GM19240 (cell line): ENCODE measurements around the gene RHBDD2.
A peak's percentile ranks its signal among the peaks of the same experiment; 100 is the strongest.
"Not testable (repeated sequence)": the region's sequence is repeated elsewhere in the genome, so short reads cannot be mapped to it uniquely, and the experiment has no call there.

Experiments
- DNase-seq: peaks from one replicate; pipeline ENCODE4 v3.0.0; 2011; ENCODE audit warnings: low spot score; ENCODE audit not compliant: insufficient read length

Gene RHBDD2

GRCh38 chr7:75878769-75879611, at the start of gene RHBDD2:
RHBDD2 (plus strand) TSS chr7:75879034; CDS start chr7:75879083, 49 bp downstream.
- DNase-seq: peak; percentile 98

GRCh38 chr7:75829656-75830055, 49.2 kb upstream of the RHBDD2 start:
- DNase-seq: not testable (repeated sequence)

- no peak for DNase-seq
Observed at GRCh38 chr7:75830978-75831377, 47.9 kb upstream of the RHBDD2 start.

GRCh38 chr7:75833662-75834061, 45.2 kb upstream of the RHBDD2 start:
- DNase-seq: not testable (repeated sequence)

- DNase-seq: no peak
Observed at GRCh38 chr7:75835688-75836285, 43.0 kb upstream of the RHBDD2 start.

- DNase-seq: no peak
Observed at GRCh38 chr7:75836798-75837197, 42.0 kb upstream of the RHBDD2 start.

GRCh38 chr7:75838281-75838930, 40.4 kb upstream of the RHBDD2 start:
- not testable (repeated sequence) for DNase-seq

- no peak for DNase-seq
Observed at GRCh38 chr7:75840029-75840428, 38.8 kb upstream of the RHBDD2 start.

GRCh38 chr7:75842836-75843446, 35.9 kb upstream of the RHBDD2 start:
- peak; percentile 37 for DNase-seq

- no peak for DNase-seq
Observed at GRCh38 chr7:75843613-75844116, 35.2 kb upstream of the RHBDD2 start.

- DNase-seq: no peak
Observed at GRCh38 chr7:75844158-75844557, 34.7 kb upstream of the RHBDD2 start.

GRCh38 chr7:75845132-75845531, 33.7 kb upstream of the RHBDD2 start:
- DNase-seq: not testable (repeated sequence)

- no peak for DNase-seq
Observed at GRCh38 chr7:75847707-75848106, 31.1 kb upstream of the RHBDD2 start.

GRCh38 chr7:75849573-75849972, 29.3 kb upstream of the RHBDD2 start:
- DNase-seq: no peak

GRCh38 chr7:75850235-75850634, 28.6 kb upstream of the RHBDD2 start:
- DNase-seq: no peak

- no peak for DNase-seq
Observed at GRCh38 chr7:75854233-75854632, 24.6 kb upstream of the RHBDD2 start.

- not testable (repeated sequence) for DNase-seq
Observed at GRCh38 chr7:75854813-75855345, 24.0 kb upstream of the RHBDD2 start.

GRCh38 chr7:75856536-75856935, 22.3 kb upstream of the RHBDD2 start:
- DNase-seq: no peak

GRCh38 chr7:75858410-75858809, 20.4 kb upstream of the RHBDD2 start:
- no peak for DNase-seq

- DNase-seq: no peak
Observed at GRCh38 chr7:75861636-75862035, 17.2 kb upstream of the RHBDD2 start.

- not testable (repeated sequence) for DNase-seq
Observed at GRCh38 chr7:75864251-75864650, 14.6 kb upstream of the RHBDD2 start.
